Measurements from ENCODE around the gene ANO5.
A peak's percentile ranks its signal among the peaks of the same experiment; 100 is the strongest.

The ANO5 gene, protein sequence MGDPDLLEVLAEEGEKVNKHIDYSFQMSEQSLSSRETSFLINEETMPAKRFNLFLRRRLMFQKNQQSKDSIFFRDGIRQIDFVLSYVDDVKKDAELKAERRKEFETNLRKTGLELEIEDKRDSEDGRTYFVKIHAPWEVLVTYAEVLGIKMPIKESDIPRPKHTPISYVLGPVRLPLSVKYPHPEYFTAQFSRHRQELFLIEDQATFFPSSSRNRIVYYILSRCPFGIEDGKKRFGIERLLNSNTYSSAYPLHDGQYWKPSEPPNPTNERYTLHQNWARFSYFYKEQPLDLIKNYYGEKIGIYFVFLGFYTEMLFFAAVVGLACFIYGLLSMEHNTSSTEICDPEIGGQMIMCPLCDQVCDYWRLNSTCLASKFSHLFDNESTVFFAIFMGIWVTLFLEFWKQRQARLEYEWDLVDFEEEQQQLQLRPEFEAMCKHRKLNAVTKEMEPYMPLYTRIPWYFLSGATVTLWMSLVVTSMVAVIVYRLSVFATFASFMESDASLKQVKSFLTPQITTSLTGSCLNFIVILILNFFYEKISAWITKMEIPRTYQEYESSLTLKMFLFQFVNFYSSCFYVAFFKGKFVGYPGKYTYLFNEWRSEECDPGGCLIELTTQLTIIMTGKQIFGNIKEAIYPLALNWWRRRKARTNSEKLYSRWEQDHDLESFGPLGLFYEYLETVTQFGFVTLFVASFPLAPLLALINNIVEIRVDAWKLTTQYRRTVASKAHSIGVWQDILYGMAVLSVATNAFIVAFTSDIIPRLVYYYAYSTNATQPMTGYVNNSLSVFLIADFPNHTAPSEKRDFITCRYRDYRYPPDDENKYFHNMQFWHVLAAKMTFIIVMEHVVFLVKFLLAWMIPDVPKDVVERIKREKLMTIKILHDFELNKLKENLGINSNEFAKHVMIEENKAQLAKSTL

GRCh38 chr11:22192642-22193347 is at the start of gene ANO5:
TSS of gene ANO5 (plus strand) at chr11:22193085. CDS start at chr11:22193493, 408 bp downstream.
- Histone ChIP-seq H3K9me3 (ENCODE audit: control insufficient read depth, insufficient read depth, low read depth, low read length) (no peaks in the 10 kb centered on the region), H3K4me3 (ENCODE audit: low read depth, low read length) (peak within 1 kb of the TSS; percentile 74), H3K27ac (ENCODE audit: extremely low read depth, low read depth, low read length) (peak within 1 kb of the TSS; percentile 59; the same call in 1 of the 2 replicates), H3K4me1 (ENCODE audit: control insufficient read depth, insufficient read depth, low read length) (no peaks in the 10 kb centered on the region; the same call in 1 of the 2 replicates), H3K36me3 (ENCODE audit: control insufficient read depth in 2 of 2, insufficient read depth in 1 of 2, low read length in 2 of 2) (no peaks in the 10 kb centered on the region)
- CTCF ChIA-PET: interaction anchor here (1.0 kb wide), 1 partner anchor 62 kb away, joined by 4 read pairs; no protein-coding TSS in a partner anchor
- POLR2A ChIA-PET: no interaction called here
- TF ChIP-seq, protein P1, sequence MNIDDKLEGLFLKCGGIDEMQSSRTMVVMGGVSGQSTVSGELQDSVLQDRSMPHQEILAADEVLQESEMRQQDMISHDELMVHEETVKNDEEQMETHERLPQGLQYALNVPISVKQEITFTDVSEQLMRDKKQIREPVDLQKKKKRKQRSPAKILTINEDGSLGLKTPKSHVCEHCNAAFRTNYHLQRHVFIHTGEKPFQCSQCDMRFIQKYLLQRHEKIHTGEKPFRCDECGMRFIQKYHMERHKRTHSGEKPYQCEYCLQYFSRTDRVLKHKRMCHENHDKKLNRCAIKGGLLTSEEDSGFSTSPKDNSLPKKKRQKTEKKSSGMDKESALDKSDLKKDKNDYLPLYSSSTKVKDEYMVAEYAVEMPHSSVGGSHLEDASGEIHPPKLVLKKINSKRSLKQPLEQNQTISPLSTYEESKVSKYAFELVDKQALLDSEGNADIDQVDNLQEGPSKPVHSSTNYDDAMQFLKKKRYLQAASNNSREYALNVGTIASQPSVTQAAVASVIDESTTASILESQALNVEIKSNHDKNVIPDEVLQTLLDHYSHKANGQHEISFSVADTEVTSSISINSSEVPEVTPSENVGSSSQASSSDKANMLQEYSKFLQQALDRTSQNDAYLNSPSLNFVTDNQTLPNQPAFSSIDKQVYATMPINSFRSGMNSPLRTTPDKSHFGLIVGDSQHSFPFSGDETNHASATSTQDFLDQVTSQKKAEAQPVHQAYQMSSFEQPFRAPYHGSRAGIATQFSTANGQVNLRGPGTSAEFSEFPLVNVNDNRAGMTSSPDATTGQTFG (tag by site-specific recombination; IDR thresholded peaks at IDR 0.05; ENCODE audit: borderline replicate concordance): no peak
- TF ChIP-seq ZNF335 (tag by site-specific recombination; conservative IDR thresholded peaks at IDR 0.05): peak; percentile 66
- peak; percentile 7; the same call in 1 of the 2 replicates for TF ChIP-seq ZIC2 (tag by site-specific recombination; IDR thresholded peaks at IDR 0.05)
- TF ChIP-seq PRDM2 (tag by site-specific recombination; IDR thresholded peaks at IDR 0.05; ENCODE audit: borderline replicate concordance): no peak
- peak; percentile 34; the same call in 1 of the 2 replicates for TF ChIP-seq ZNF449 (tag by site-specific recombination; IDR thresholded peaks at IDR 0.05)
- TF ChIP-seq ZNF311 (tag by site-specific recombination; IDR thresholded peaks at IDR 0.05; ENCODE audit: borderline replicate concordance): no peak
- TF ChIP-seq, protein P2, sequence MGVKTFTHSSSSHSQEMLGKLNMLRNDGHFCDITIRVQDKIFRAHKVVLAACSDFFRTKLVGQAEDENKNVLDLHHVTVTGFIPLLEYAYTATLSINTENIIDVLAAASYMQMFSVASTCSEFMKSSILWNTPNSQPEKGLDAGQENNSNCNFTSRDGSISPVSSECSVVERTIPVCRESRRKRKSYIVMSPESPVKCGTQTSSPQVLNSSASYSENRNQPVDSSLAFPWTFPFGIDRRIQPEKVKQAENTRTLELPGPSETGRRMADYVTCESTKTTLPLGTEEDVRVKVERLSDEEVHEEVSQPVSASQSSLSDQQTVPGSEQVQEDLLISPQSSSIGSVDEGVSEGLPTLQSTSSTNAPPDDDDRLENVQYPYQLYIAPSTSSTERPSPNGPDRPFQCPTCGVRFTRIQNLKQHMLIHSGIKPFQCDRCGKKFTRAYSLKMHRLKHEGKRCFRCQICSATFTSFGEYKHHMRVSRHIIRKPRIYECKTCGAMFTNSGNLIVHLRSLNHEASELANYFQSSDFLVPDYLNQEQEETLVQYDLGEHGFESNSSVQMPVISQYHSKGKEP (tag by site-specific recombination; IDR thresholded peaks at IDR 0.05): no peak
- no peak for TF ChIP-seq KLF10 (tag by site-specific recombination; IDR thresholded peaks at IDR 0.05)
- TF ChIP-seq ZNF747 (tag by site-specific recombination; IDR thresholded peaks at IDR 0.05): no peak
- TF ChIP-seq ZNF792 (tag by site-specific recombination; IDR thresholded peaks at IDR 0.05): no peak
- TF ChIP-seq HOXC10 (CRISPR knock-in tag; IDR thresholded peaks at IDR 0.05): no peak
- TF ChIP-seq ZNF214 (tag by site-specific recombination; IDR thresholded peaks at IDR 0.05; ENCODE audit: borderline replicate concordance): no peak
- peak; percentile 60 for TF ChIP-seq ZNF366 (tag by site-specific recombination; conservative IDR thresholded peaks at IDR 0.05)
- no peak for TF ChIP-seq ZNF146 (tag by site-specific recombination; IDR thresholded peaks at IDR 0.05)
- TF ChIP-seq ZFHX2 (tag by site-specific recombination; conservative IDR thresholded peaks at IDR 0.05): peak; percentile 67
- no peak for TF ChIP-seq ZNF624 (tag by site-specific recombination; IDR thresholded peaks at IDR 0.05)
- TF ChIP-seq ZNF133 (tag by site-specific recombination; IDR thresholded peaks at IDR 0.05): no peak
- peak; percentile 52; the same call in 1 of the 2 replicates for TF ChIP-seq ZBTB10 (tag by site-specific recombination; IDR thresholded peaks at IDR 0.05)
- TF ChIP-seq ZNF155 (tag by site-specific recombination; IDR thresholded peaks at IDR 0.05): no peak
